Measurements from ENCODE around the gene NMUR1. TPM values are rescaled to one million over a fixed set of nuclear protein-coding genes. Genes with fewer than 3 reads are reported as not detected.

The NMUR1 gene
- polyA plus RNA-seq, 1 of the 3 experiments (the other 2 are of a cell fraction): not detected

GRCh38 chr2:231524477-231525247 is 5.6 kb downstream of the NMUR1 start (continued):
- TF ChIP-seq USF2 (IDR thresholded peaks at IDR 0.05; ENCODE audit: borderline replicate concordance, low read depth, low read length): no peak
- no peak for TF ChIP-seq MAX (IDR thresholded peaks at IDR 0.05; ENCODE audit: low read depth)
- TF ChIP-seq JUND (IDR thresholded peaks at IDR 0.05): no peak
- TF ChIP-seq RAD21 (IDR thresholded peaks at IDR 0.05; ENCODE audit: low read length): no peak
- no peak for TF ChIP-seq RFX5 (IDR thresholded peaks at IDR 0.05; ENCODE audit: low read length)
- TF ChIP-seq RCOR1 (IDR thresholded peaks at IDR 0.05; ENCODE audit: low read length): no peak
- no peak for TF ChIP-seq REST (IDR thresholded peaks at IDR 0.05; ENCODE audit: low read depth, low read length)

GRCh38 chr2:231523451-231524285 is 6.6 kb downstream of the NMUR1 start:
- H3K27ac ChIP-seq (ENCODE audit: low read depth in 2 of 2, low read length in 1 of 2): no peak overlapping the region
- WGBS (ENCODE audit: low lambda C conversion rate): 84% methylated on average over 11 of the region's 11 CpGs
- no peaks in the 10 kb centered on the region for H3F3A ChIP-seq (replicated peaks; ENCODE audit: insufficient read depth)
- POLR2A ChIA-PET: no interaction called here
- no peak overlapping the region for H2AFZ ChIP-seq (ENCODE audit: low read depth)
- CTCF ChIA-PET: interaction anchor here (0.8 to 1.5 kb wide), 3 partner anchors 35 to 118 kb away, joined by 3 to 6 read pairs (median 3); no protein-coding TSS in a partner anchor
- H3K4me2 ChIP-seq: no peak overlapping the region
- H3K4me3 ChIP-seq (ENCODE audit: low read depth in 2 of 2, low read length in 1 of 2): no peak overlapping the region
- H3K9me2 ChIP-seq: no peaks in the 10 kb centered on the region
- no peaks in the 10 kb centered on the region for H3K36me3 ChIP-seq (replicated peaks in 1 of 2; ENCODE audit: control insufficient read depth in 1 of 2, insufficient read depth in 2 of 2, low read length in 1 of 2)
- no peak for TF ChIP-seq POLR2AphosphoS5 (IDR thresholded peaks at IDR 0.05; ENCODE audit: low read depth, low read length)
- TF ChIP-seq CTCF (IDR thresholded peaks at IDR 0.05): no peak
- TF ChIP-seq REST (IDR thresholded peaks at IDR 0.05; ENCODE audit: low read depth, low read length): no peak
- no peak for TF ChIP-seq USF2 (IDR thresholded peaks at IDR 0.05; ENCODE audit: borderline replicate concordance, low read depth, low read length)
- TF ChIP-seq ELF1 (IDR thresholded peaks at IDR 0.05): no peak
- no peak for TF ChIP-seq SIN3A (IDR thresholded peaks at IDR 0.05; ENCODE audit: borderline replicate concordance, low read depth, low read length)
- TF ChIP-seq FOXJ3 (CRISPR knock-in tag; IDR thresholded peaks at IDR 0.05): no peak
- no peak for TF ChIP-seq TCF12 (IDR thresholded peaks at IDR 0.05)
- TF ChIP-seq YY1 (IDR thresholded peaks at IDR 0.05; ENCODE audit: low read depth): no peak
- no peak for TF ChIP-seq EP300 (IDR thresholded peaks at IDR 0.05; ENCODE audit: borderline replicate concordance in 1 of 2, low read depth in 1 of 2, low read length in 1 of 2)
- no peak for TF ChIP-seq MEF2A (IDR thresholded peaks at IDR 0.05; ENCODE audit: borderline replicate concordance, low read depth)
- TF ChIP-seq GABPA (IDR thresholded peaks at IDR 0.05; ENCODE audit: low read depth): no peak
- no peak overlapping the region for H3K9ac ChIP-seq
- no peaks in the 10 kb centered on the region for H4K20me1 ChIP-seq (ENCODE audit: insufficient read depth)
- DNase-seq: no peak
- H3K4me1 ChIP-seq (ENCODE audit: control insufficient read depth in 1 of 2, insufficient read depth in 2 of 2, low read depth in 1 of 2, low read length in 1 of 2): no peaks in the 10 kb centered on the region
- no peaks in the 10 kb centered on the region for H3K79me2 ChIP-seq (ENCODE audit: insufficient read depth)
- H3K9me3 ChIP-seq: no peaks in the 10 kb centered on the region
- H3K27me3 ChIP-seq (ENCODE audit: insufficient read depth): no peaks in the 10 kb centered on the region

All from SK-N-SH (cell line).